HUES6 (cell line): ENCODE data around the gene HAUS5.
A peak's percentile ranks its signal among the peaks of the same experiment; 100 is the strongest.

Source experiments
- H3K27ac ChIP-seq: 2 replicates; pipeline ENCODE4 v1.7.0; 2013; ENCODE audit warnings: low read depth, mild to moderate bottlenecking, low read length, inconsistent platforms
- H3K27me3 ChIP-seq: 2 replicates; pipeline ENCODE4 v1.6.1; 2013; ENCODE audit warnings: low read length; ENCODE audit not compliant: control insufficient read depth, insufficient read depth
- H3K36me3 ChIP-seq: 2 replicates; pipeline ENCODE4 v1.6.1; 2013; ENCODE audit warnings: low read length; ENCODE audit not compliant: control insufficient read depth, insufficient read depth
- H3K4me1 ChIP-seq: 2 replicates; pipeline ENCODE4 v1.6.1; 2013; ENCODE audit warnings: low read length; ENCODE audit not compliant: control insufficient read depth, insufficient read depth
- H3K4me3 ChIP-seq: 2 replicates; pipeline ENCODE4 v1.5.1; 2013; ENCODE audit warnings: low read depth, low read length
- H3K9ac ChIP-seq: one replicate; pipeline ENCODE4 v1.6.1; 2013; ENCODE audit warnings: mild to moderate bottlenecking, low read length
- H3K9me3 ChIP-seq: 2 replicates; pipeline ENCODE4 v1.6.1; 2013; ENCODE audit warnings: low read depth, low read length; ENCODE audit not compliant: control insufficient read depth, insufficient read depth

HAUS5 gene

DNA sequence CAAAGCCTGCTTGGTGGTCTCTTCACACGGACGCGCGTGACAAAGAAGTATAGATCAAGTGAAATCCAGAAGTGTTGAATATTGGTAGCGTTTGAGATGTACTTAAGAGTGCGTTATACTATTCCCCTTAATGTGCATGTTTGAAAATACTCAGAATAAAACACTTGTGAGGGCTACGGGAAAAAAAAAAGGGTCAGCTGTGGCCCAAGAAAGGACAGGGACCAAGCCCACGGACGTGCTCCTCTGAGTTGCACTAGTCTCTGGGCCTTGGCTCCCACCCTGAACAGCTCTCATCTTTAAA lies 15.7 kb downstream of the HAUS5 start:
- no peaks in the 10 kb centered on the region for H3K9me3 ChIP-seq
- H3K36me3 ChIP-seq, result peaks cover 29% of the 10 kb centered on the region
- peak overlapping the region; percentile 46 for H3K9ac ChIP-seq
- H3K27me3 ChIP-seq, result no peaks in the 10 kb centered on the region
- H3K4me3 ChIP-seq, result peak overlapping the region; percentile 72
- H3K4me1 ChIP-seq, result 0 out of 2 replicates have a peak, but pooled peaks cover 3% of the 10 kb centered on the region
- H3K27ac ChIP-seq, result peak overlapping the region; percentile 28; the same call in 1 of the 2 replicates

DNA sequence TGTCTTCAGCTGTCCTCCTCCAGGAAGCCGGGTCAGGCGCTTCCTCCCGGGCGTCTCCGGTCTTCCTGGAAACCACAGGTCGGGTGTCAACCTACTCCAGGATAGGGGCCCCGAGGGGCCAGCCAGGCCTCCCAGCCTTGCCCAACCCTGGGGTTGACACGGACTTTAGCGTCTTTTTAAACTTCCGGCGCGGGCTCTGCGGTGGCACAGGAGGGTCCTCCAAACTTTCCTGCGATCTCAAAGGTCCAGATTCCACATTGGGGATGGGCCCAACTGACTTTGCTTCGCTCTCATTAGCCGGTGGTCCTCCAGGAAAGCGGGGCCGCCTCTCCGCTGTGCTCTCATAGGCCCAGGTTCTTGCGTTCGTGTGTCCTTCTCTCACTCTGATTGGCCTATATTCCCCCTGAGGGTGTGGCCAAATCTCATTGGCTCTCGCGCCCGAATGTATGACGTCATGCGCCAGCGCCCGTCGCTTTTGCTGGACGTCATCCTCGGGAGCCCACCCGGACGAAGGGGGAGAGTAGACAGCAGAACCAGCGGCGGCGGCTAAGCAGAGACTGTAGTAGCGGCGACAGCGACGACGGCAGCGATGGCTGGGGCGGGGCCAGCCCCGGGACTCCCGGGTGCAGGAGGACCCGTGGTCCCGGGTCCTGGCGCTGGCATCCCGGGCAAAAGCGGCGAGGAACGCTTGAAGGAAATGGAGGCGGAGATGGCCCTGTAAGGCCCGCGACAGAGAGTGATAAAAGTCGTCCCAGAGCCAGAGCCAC lies 16.2 kb downstream of the HAUS5 start, which contains the start of gene RBM42:
RBM42 (plus strand) TSS at position 472 of the 767 bp plus-strand sequence; CDS start at position 590, 118 bp downstream.
- H3K9me3 ChIP-seq, result no peaks in the 10 kb centered on the region
- no peaks in the 10 kb centered on the region for H3K27me3 ChIP-seq
- 0 out of 2 replicates have a peak, but pooled peaks cover 3% of the 10 kb centered on the region for H3K4me1 ChIP-seq
- peak within 1 kb of the TSS; percentile 72 for H3K4me3 ChIP-seq
- H3K36me3 ChIP-seq, result peaks cover 35% of the 10 kb centered on the region
- peak within 1 kb of the TSS; percentile 28; the same call in 1 of the 2 replicates for H3K27ac ChIP-seq
- peak within 1 kb of the TSS; percentile 65 for H3K9ac ChIP-seq

DNA sequence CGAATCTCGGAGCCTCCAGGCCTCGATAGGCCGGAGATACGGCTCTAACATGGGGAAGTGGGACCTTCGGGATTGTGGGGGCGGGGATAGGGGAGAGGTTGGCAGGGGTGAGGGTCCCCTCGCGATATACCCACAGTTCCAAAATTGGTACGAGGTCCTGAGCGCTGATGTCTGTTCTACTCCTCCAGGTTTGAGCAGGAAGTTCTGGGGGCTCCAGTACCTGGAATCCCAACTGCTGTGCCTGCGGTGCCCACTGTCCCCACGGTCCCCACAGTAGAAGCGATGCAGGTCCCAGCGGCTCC lies 16.7 kb downstream of the HAUS5 start:
- H3K4me3 ChIP-seq, result peak overlapping the region; percentile 72
- no peaks in the 10 kb centered on the region for H3K9me3 ChIP-seq
- no peaks in the 10 kb centered on the region for H3K27me3 ChIP-seq
- peak overlapping the region; percentile 65 for H3K9ac ChIP-seq
- H3K4me1 ChIP-seq, result 0 out of 2 replicates have a peak, but pooled peaks cover 3% of the 10 kb centered on the region
- no peak overlapping the region for H3K27ac ChIP-seq
- peaks cover 40% of the 10 kb centered on the region for H3K36me3 ChIP-seq

DNA sequence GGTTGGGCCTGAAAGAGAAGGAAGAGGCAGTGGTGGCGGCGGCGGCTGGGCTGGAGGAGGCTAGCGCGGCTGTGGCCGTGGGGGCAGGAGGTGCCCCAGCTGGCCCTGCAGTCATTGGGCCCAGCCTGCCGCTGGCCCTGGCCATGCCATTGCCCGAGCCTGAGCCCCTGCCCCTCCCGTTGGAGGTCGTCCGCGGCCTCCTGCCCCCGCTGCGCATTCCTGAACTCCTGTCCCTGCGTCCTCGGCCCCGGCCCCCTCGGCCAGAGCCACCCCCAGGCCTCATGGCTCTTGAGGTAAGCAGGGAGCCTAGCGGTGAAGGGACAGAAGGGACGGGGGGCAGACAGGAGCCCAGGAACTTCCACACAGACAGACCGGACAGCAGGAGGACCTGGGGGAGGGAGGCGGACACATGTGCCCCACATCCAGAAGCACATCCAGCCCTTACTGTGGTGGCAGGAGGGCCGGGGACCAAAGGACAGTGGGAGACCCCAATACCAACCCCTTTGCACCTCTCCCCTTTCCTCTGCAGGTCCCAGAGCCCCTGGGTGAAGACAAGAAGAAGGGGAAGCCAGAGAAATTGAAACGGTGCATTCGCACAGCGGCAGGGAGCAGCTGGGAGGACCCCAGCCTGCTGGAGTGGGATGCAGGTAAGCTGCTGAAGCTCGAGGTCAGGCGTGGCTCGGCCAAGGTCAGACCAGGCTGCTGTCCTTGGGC lies 21.3 kb downstream of the HAUS5 start:
- no peak overlapping the region for H3K9ac ChIP-seq
- peaks cover 5% of the 10 kb centered on the region; the same call in 1 of the 2 replicates for H3K4me1 ChIP-seq
- H3K4me3 ChIP-seq, result no peak overlapping the region
- peaks cover 80% of the 10 kb centered on the region for H3K36me3 ChIP-seq
- H3K27me3 ChIP-seq, result no peaks in the 10 kb centered on the region
- no peak overlapping the region for H3K27ac ChIP-seq
- H3K9me3 ChIP-seq, result no peaks in the 10 kb centered on the region

DNA sequence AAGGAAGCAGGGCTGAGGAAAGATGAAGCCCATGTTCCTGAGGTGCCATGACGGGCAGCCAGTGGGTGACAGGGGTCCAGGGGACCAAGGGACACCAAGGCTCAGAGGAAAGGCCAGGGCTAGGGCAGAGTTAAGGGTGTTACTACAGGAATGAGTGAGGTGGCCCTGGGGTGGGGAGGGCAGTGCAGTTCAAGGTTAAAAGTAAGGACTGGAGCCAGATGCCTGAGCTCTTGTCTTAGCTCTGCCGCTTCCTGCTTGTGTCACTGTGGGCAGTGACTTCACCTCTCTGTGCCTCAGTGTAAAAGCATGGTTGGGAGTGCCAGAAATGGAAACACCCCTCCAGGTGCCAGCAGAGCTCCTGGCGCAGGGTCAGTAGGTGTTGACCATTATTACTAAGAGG lies 24.1 kb downstream of the HAUS5 start:
- Histone ChIP-seq H3K27ac (no peak overlapping the region), H3K9ac (no peak overlapping the region), H3K36me3 (peaks cover 66% of the 10 kb centered on the region), H3K9me3 (no peaks in the 10 kb centered on the region), H3K27me3 (no peaks in the 10 kb centered on the region), H3K4me1 (peaks cover 16% of the 10 kb centered on the region), H3K4me3 (no peak overlapping the region)

DNA sequence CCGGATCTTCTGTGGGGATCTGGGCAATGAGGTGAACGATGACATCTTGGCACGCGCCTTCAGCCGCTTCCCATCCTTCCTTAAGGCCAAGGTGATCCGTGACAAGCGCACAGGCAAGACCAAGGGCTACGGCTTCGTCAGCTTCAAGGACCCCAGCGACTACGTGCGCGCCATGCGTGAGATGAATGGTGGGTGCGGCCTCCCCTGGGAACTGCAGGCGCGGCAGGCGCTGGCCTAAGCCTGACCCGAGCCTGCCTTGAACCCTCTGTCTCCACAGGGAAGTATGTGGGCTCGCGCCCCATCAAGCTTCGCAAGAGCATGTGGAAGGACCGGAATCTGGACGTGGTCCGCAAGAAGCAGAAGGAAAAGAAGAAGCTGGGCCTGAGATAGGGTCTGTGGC lies 24.6 kb downstream of the HAUS5 start:
- Histone ChIP-seq H3K9ac (no peak overlapping the region), H3K9me3 (no peaks in the 10 kb centered on the region), H3K36me3 (peaks cover 61% of the 10 kb centered on the region), H3K4me3 (no peak overlapping the region), H3K4me1 (peaks cover 20% of the 10 kb centered on the region), H3K27ac (no peak overlapping the region), H3K27me3 (0 out of 2 replicates have a peak, but pooled peaks cover 2% of the 10 kb centered on the region)

DNA sequence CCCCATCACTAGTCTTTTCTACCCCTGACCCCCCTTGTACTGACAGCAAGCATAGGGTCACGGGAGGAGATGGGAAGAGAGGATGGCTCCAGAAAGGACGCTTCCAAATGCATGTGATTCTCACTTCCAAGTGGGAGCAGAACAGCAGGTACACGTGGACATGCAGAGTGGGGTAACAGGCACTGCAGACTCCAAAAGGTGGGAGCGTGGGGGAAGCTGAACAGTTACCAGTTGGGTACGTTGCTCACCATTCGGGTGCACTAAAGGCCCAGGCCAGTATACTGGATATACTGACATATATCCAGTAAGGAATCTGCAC lies 26.7 kb downstream of the HAUS5 start:
- 0 out of 2 replicates have a peak, but pooled peaks cover 2% of the 10 kb centered on the region for H3K27me3 ChIP-seq
- no peak overlapping the region for H3K4me3 ChIP-seq
- peaks cover 33% of the 10 kb centered on the region for H3K4me1 ChIP-seq
- no peak overlapping the region for H3K27ac ChIP-seq
- H3K9ac ChIP-seq, result no peak overlapping the region
- no peaks in the 10 kb centered on the region for H3K9me3 ChIP-seq
- peaks cover 40% of the 10 kb centered on the region for H3K36me3 ChIP-seq

DNA sequence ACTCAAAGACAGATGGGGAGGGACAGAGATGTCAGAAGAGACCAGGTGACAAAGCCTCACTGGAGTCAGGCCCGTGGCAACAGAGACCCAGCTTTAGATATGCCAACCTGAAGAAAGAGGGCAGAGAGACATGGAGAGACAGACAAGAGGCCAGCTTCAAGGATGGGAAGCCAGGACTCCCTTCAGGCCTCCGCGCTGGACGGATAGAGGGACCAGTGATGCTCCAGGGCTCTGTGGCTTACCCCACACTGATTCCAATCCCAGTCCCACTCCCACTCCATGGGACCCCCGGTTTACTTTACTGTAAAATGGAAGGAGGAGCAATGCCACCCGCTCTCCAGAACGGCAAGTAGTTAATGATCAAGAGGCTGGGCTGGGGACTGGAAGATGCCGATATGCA lies 27.3 kb downstream of the HAUS5 start:
- Histone ChIP-seq H3K36me3 (peaks cover 35% of the 10 kb centered on the region), H3K9me3 (no peaks in the 10 kb centered on the region), H3K27ac (no peak overlapping the region), H3K4me3 (no peak overlapping the region), H3K9ac (no peak overlapping the region), H3K4me1 (peaks cover 33% of the 10 kb centered on the region), H3K27me3 (0 out of 2 replicates have a peak, but pooled peaks cover 2% of the 10 kb centered on the region)

DNA sequence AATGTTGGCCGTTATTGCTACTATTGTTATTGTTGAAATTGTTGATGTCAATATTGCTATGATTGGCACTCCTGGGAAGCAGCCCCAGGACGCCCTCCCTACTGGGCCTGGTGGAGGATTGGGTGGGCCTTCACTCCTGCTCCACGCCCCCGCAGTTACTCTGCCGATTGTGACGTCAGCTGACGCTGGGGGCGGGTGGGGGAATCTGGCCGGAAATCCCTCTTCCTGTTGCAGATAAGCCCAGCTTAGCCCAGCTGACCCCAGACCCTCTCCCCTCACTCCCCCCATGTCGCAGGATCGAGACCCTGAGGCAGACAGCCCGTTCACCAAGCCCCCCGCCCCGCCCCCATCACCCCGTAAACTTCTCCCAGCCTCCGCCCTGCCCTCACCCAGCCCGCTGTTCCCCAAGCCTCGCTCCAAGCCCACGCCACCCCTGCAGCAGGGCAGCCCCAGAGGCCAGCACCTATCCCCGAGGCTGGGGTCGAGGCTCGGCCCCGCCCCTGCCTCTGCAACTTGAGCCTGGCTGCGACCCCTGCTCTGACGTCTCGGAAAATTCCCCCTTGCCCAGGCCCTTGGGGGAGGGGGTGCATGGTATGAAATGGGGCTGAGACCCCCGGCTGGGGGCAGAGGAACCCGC lies 29.1 kb downstream of the HAUS5 start, which contains the start of gene ETV2:
ETV2 (plus strand) TSS at position 231 of the 637 bp plus-strand sequence. CDS start 716 bp downstream, outside the sequence.
- H3K27me3 ChIP-seq, result peaks cover 8% of the 10 kb centered on the region; the same call in 1 of the 2 replicates
- H3K27ac ChIP-seq, result peak within 1 kb of the TSS; percentile 73; the same call in 1 of the 2 replicates
- peak within 1 kb of the TSS; percentile 39 for H3K4me3 ChIP-seq
- no peaks in the 10 kb centered on the region for H3K9me3 ChIP-seq
- peaks cover 19% of the 10 kb centered on the region for H3K36me3 ChIP-seq
- peaks cover 41% of the 10 kb centered on the region for H3K4me1 ChIP-seq
- H3K9ac ChIP-seq, result peak within 1 kb of the TSS; percentile 49

DNA sequence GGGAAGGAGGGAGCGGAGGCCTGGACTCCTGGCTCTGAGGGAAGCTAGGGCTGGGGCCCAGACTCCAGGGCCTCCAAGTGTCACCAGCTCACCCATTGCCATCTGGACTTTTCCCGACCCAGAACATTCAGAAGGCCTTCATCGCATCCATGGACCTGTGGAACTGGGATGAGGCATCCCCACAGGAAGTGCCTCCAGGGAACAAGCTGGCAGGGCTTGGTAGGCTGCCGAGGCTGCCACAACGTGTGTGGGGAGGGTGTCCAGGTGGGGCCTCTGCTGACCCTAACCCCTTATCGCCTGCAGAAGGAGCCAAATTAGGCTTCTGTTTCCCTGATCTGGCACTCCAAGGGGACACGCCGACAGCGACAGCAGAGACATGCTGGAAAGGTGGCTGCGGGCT lies 29.8 kb downstream of the HAUS5 start:
- H3K4me3 ChIP-seq, result peak overlapping the region; percentile 32; the same call in 1 of the 2 replicates
- H3K4me1 ChIP-seq, result peaks cover 41% of the 10 kb centered on the region
- H3K36me3 ChIP-seq, result peaks cover 12% of the 10 kb centered on the region
- no peaks in the 10 kb centered on the region for H3K9me3 ChIP-seq
- H3K27ac ChIP-seq, result peak overlapping the region; percentile 73; the same call in 1 of the 2 replicates
- H3K9ac ChIP-seq, result peak overlapping the region; percentile 49
- H3K27me3 ChIP-seq, result peaks cover 8% of the 10 kb centered on the region; the same call in 1 of the 2 replicates
